Measurements from ENCODE around the gene NRXN3. TPM values are rescaled to one million over a fixed set of nuclear protein-coding genes. Genes with fewer than 3 reads are reported as not detected.

The NRXN3 gene
- total and polyA plus RNA-seq, 2 of the 13 experiments (the other 11 are each of a cell fraction or from before 2014, with no cell fraction given): 0.03 TPM; not detected in 1

- H3K79me2 ChIP-seq (ENCODE audit: insufficient read depth, low read length): no peaks in the 10 kb centered on the region
- intact Hi-C loops (cut with micrococcal nuclease; ENCODE audit: unreplicated experiment) (no loop called here), in situ Hi-C loops (cut with HindIII; ENCODE audit: extremely low pct_ligation_motif_present, low pct_unique_long_range_greater_than_20kb) (no loop called here)
- no peaks in the 10 kb centered on the region for H3K36me3 ChIP-seq (replicated peaks in 1 of 2; ENCODE audit: control insufficient read depth in 1 of 2, insufficient read depth in 2 of 2, low read length in 2 of 2)
- no peak overlapping the region for H2AFZ ChIP-seq (ENCODE audit: low read length)
- CTCF ChIA-PET (ENCODE audit: low intra/inter-chr PET ratio, low total read pairs): no interaction called here
- no peaks in the 10 kb centered on the region for H3K4me1 ChIP-seq (ENCODE audit: insufficient read depth, low read length)
- POLR2A ChIA-PET: no interaction called here
- no TSS peak for BruUV-seq (replicated peaks)
- no peak overlapping the region for H3K9ac ChIP-seq (ENCODE audit: insufficient read depth, low read depth, low read length)
- H3K27me3 ChIP-seq (ENCODE audit: control insufficient read depth in 1 of 2, insufficient read depth in 2 of 2, low read length in 2 of 2): no peaks in the 10 kb centered on the region
- TF ChIP-seq, protein P1, sequence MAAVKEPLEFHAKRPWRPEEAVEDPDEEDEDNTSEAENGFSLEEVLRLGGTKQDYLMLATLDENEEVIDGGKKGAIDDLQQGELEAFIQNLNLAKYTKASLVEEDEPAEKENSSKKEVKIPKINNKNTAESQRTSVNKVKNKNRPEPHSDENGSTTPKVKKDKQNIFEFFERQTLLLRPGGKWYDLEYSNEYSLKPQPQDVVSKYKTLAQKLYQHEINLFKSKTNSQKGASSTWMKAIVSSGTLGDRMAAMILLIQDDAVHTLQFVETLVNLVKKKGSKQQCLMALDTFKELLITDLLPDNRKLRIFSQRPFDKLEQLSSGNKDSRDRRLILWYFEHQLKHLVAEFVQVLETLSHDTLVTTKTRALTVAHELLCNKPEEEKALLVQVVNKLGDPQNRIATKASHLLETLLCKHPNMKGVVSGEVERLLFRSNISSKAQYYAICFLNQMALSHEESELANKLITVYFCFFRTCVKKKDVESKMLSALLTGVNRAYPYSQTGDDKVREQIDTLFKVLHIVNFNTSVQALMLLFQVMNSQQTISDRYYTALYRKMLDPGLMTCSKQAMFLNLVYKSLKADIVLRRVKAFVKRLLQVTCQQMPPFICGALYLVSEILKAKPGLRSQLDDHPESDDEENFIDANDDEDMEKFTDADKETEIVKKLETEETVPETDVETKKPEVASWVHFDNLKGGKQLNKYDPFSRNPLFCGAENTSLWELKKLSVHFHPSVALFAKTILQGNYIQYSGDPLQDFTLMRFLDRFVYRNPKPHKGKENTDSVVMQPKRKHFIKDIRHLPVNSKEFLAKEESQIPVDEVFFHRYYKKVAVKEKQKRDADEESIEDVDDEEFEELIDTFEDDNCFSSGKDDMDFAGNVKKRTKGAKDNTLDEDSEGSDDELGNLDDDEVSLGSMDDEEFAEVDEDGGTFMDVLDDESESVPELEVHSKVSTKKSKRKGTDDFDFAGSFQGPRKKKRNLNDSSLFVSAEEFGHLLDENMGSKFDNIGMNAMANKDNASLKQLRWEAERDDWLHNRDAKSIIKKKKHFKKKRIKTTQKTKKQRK (IDR thresholded peaks at IDR 0.05; ENCODE audit: low read length): no peak
- no peak for DNase-seq (ENCODE audit: low spot score)
- H3K4me2 ChIP-seq (ENCODE audit: low read depth, low read length): no peak overlapping the region
- 13% methylated on average over 3 of the region's 3 CpGs for WGBS (ENCODE audit: low lambda C conversion rate)
- no peak for FAIRE-seq
- H3K9me3 ChIP-seq (ENCODE audit: low read length): peaks cover 78% of the 10 kb centered on the region
- no peak overlapping the region for H3K4me3 ChIP-seq (replicated peaks in 1 of 3; ENCODE audit: insufficient read depth in 1 of 3, low read depth in 2 of 3, low read length in 3 of 3)
- no peak for ATAC-seq
- no peaks in the 10 kb centered on the region for H4K20me1 ChIP-seq (ENCODE audit: insufficient read depth, low read length)
- H3K27ac ChIP-seq (ENCODE audit: extremely low read length, insufficient read depth, low read length): no peak overlapping the region
Observed at GRCh38 chr14:79841433-79841832, 1671.3 kb downstream of the NRXN3 start.

DNA sequence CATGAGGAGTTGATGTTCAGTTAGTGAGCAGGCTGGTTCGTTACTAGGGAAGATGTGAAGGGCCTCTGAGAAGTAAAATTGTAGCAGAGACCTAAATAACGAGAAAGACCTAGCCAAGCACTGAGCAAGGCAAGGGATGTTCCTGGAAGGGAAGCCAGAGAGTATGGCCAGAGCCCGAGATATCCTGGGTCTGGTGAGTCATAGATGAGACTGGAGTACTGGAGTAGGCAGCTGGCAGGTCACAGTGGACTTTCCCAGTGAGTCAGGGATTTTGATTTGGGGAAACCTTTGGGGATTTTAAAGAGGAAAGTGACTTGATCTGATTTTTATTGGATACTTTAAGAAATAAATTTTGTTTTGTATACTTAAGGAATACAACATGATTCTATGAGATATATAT lies 1672.1 kb downstream of the NRXN3 start:
- Histone ChIP-seq H2AFZ (ENCODE audit: low read length) (no peak overlapping the region), H3K79me2 (ENCODE audit: insufficient read depth, low read length) (no peaks in the 10 kb centered on the region), H3K4me3 (replicated peaks in 1 of 3; ENCODE audit: insufficient read depth in 1 of 3, low read depth in 2 of 3, low read length in 3 of 3) (no peak overlapping the region), H3K36me3 (replicated peaks in 1 of 2; ENCODE audit: control insufficient read depth in 1 of 2, insufficient read depth in 2 of 2, low read length in 2 of 2) (no peaks in the 10 kb centered on the region), H4K20me1 (ENCODE audit: insufficient read depth, low read length) (no peaks in the 10 kb centered on the region), H3K9ac (ENCODE audit: insufficient read depth, low read depth, low read length) (no peak overlapping the region), H3K27ac (ENCODE audit: extremely low read length, insufficient read depth, low read length) (no peak overlapping the region), H3K9me3 (ENCODE audit: low read length) (peaks cover 78% of the 10 kb centered on the region), H3K27me3 (ENCODE audit: control insufficient read depth in 1 of 2, insufficient read depth in 2 of 2, low read length in 2 of 2) (no peaks in the 10 kb centered on the region), H3K4me1 (ENCODE audit: insufficient read depth, low read length) (no peaks in the 10 kb centered on the region), H3K4me2 (ENCODE audit: low read depth, low read length) (no peak overlapping the region)
- intact Hi-C loops (cut with micrococcal nuclease; ENCODE audit: unreplicated experiment): no loop called here
- no TSS peak for BruUV-seq (replicated peaks)
- TF ChIP-seq ZNF615 (CRISPR knock-in tag; IDR thresholded peaks at IDR 0.05; ENCODE audit: borderline replicate concordance): no peak
- in situ Hi-C loops (cut with HindIII; ENCODE audit: extremely low pct_ligation_motif_present, low pct_unique_long_range_greater_than_20kb): no loop called here
- DNase-seq (ENCODE audit: low spot score) (no peak), ATAC-seq (no peak), FAIRE-seq (no peak)
- 0% methylated on average over 3 of the region's 3 CpGs for whole genome bisulfite sequencing (ENCODE audit: low lambda C conversion rate)
- POLR2A ChIA-PET: no interaction called here
- CTCF ChIA-PET (ENCODE audit: low intra/inter-chr PET ratio, low total read pairs): no interaction called here

All from HepG2 (cell line).